Measurements from ENCODE around the gene CLPTM1L. TPM values are rescaled to one million over a fixed set of nuclear protein-coding genes. Genes with fewer than 3 reads are reported as not detected.

Gene CLPTM1L
- total RNA-seq, 2 donors from 2014 or later = 117 to 155 TPM

GRCh38 chr5:1319436-1320256 is 25.3 kb downstream of the CLPTM1L start:
- H3K27me3 ChIP-seq (replicated peaks; ENCODE audit: insufficient read depth) = no peaks in the 10 kb centered on the region
- ATAC-seq (ENCODE audit: insufficient number of reproducible peaks, low FRiP score, low read depth) (no peak), DNase-seq (ENCODE audit: low spot score) (no peak)
- H3K9me3 ChIP-seq = no peaks in the 10 kb centered on the region
- H3K4me3 ChIP-seq = no peak overlapping the region
- no peak overlapping the region for H3K27ac ChIP-seq
- peaks cover 49% of the 10 kb centered on the region for H3K36me3 ChIP-seq
- H3K4me1 ChIP-seq (ENCODE audit: control insufficient read depth in 1 of 2, low read depth in 2 of 2) = peaks cover 0 to 8% of the 10 kb centered on the region in 2 donors
- TF ChIP-seq, protein P1, sequence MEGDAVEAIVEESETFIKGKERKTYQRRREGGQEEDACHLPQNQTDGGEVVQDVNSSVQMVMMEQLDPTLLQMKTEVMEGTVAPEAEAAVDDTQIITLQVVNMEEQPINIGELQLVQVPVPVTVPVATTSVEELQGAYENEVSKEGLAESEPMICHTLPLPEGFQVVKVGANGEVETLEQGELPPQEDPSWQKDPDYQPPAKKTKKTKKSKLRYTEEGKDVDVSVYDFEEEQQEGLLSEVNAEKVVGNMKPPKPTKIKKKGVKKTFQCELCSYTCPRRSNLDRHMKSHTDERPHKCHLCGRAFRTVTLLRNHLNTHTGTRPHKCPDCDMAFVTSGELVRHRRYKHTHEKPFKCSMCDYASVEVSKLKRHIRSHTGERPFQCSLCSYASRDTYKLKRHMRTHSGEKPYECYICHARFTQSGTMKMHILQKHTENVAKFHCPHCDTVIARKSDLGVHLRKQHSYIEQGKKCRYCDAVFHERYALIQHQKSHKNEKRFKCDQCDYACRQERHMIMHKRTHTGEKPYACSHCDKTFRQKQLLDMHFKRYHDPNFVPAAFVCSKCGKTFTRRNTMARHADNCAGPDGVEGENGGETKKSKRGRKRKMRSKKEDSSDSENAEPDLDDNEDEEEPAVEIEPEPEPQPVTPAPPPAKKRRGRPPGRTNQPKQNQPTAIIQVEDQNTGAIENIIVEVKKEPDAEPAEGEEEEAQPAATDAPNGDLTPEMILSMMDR (IDR thresholded peaks at IDR 0.05) = no peak

DNA sequence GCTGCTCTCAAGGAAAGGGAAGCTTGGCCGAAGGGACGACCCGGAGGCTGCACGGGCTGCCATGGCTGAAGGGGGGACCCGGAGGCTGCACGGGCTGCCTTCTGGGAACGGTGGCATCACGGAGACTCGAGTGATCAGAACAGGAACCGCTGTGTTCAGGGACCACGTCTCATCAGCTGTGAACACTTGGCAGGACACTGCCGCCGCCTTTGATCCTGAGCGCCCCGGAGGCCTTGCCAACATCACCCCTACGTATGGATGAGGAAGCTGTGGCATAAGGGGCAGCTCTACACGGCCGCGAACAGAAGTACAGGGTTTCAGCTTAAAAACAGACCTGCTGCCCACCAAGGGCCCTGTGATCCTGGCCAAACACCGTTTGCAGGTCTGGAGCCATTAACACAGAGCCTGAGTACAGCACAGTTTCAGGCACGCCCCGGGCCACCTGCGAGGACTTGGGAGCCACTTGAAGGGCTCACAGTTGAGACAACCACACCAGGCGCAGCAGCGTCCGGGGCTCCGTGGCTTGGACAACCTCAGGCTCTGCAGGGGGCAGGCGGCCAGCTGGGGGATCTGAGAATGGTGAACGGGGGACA is 26.1 kb downstream of the CLPTM1L start:
- Histone ChIP-seq H3K4me1 (ENCODE audit: control insufficient read depth in 1 of 2, low read depth in 2 of 2) (peaks cover 0 to 8% of the 10 kb centered on the region in 2 donors), H3K27ac (no peak overlapping the region), H3K9me3 (no peaks in the 10 kb centered on the region), H3K27me3 (replicated peaks; ENCODE audit: insufficient read depth) (no peaks in the 10 kb centered on the region), H3K4me3 (no peak overlapping the region), H3K36me3 (peaks cover 42% of the 10 kb centered on the region)
- ATAC-seq (ENCODE audit: insufficient number of reproducible peaks, low FRiP score, low read depth) = no peak
- TF ChIP-seq, protein P1 (IDR thresholded peaks at IDR 0.05) = no peak
- no peak for DNase-seq (ENCODE audit: low spot score)

DNA sequence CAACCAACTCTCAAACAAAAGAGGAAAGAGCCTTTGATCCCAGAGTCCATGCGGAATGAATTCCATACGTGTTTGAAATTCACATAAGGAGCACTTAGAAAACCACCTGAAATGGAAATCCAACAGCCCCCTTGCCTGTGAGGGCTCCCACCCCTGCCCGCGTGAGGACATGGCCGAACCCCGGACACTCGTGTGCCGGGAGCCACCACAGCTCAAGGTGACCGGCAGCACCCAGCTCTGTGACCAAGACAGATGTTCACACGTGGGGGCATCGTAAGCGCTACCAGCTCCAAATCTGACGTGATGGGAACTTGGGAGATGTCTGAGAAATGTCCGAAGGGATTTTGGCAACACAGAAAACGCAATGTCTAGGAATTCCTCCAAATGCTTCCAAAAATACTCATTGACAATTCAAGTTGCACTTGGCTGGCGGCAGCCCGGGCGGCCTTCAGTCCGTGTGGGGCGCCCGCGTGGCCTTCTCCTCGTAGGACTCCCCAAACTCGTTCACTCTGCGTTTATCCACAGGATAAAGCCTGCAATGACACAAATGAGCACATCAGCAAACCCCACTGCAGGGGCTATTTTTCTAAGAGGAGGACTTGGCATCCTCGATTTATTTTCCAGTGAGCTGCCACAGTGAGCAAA is 26.9 kb downstream of the CLPTM1L start:
- no peak overlapping the region for H3K27ac ChIP-seq
- DNase-seq (ENCODE audit: low spot score) = no peak
- H3K27me3 ChIP-seq (replicated peaks; ENCODE audit: insufficient read depth) = no peaks in the 10 kb centered on the region
- ATAC-seq (ENCODE audit: insufficient number of reproducible peaks, low FRiP score, low read depth) = no peak
- peaks cover 39% of the 10 kb centered on the region for H3K36me3 ChIP-seq
- TF ChIP-seq, protein P1 (IDR thresholded peaks at IDR 0.05) = no peak
- H3K4me3 ChIP-seq = no peak overlapping the region
- H3K9me3 ChIP-seq = no peaks in the 10 kb centered on the region
- peaks cover 0 to 8% of the 10 kb centered on the region in 2 donors for H3K4me1 ChIP-seq (ENCODE audit: control insufficient read depth in 1 of 2, low read depth in 2 of 2)

- Histone ChIP-seq H3K27ac (no peak overlapping the region), H3K9me3 (no peaks in the 10 kb centered on the region), H3K27me3 (replicated peaks; ENCODE audit: insufficient read depth) (no peaks in the 10 kb centered on the region), H3K4me3 (no peak overlapping the region), H3K36me3 (peaks cover 36% of the 10 kb centered on the region), H3K4me1 (ENCODE audit: control insufficient read depth in 1 of 2, low read depth in 2 of 2) (peaks cover 0 to 8% of the 10 kb centered on the region in 2 donors)
- no peak for ATAC-seq (ENCODE audit: insufficient number of reproducible peaks, low FRiP score, low read depth)
- DNase-seq (ENCODE audit: low spot score) = no peak
- TF ChIP-seq, protein P1 (IDR thresholded peaks at IDR 0.05) = no peak
Measured at GRCh38 chr5:1316588-1317340, 28.1 kb downstream of the CLPTM1L start.
